VCaP (cell line): ENCODE measurements around the gene AARSD1.
"Not testable (repeated sequence)": the region's sequence is repeated elsewhere in the genome, so short reads cannot be mapped to it uniquely, and the experiment has no call there.

ENCODE experiments used
- H3K27ac ChIP-seq: fragments of 450-650 bp; 2 replicates; pipeline ENCODE4 v1.5.1; 2017
- CTCF ChIP-seq: fragments of 450-650 bp; conservative IDR thresholded peaks from 2 replicates; pipeline ENCODE4 v1.5.1; 2017; ENCODE audit warnings: mild to moderate bottlenecking, moderate library complexity

AARSD1 gene

GRCh38 chr17:42999003-42999525, 34.8 kb upstream of the AARSD1 start:
- peak overlapping the region; percentile 88 for H3K27ac ChIP-seq

GRCh38 chr17:42997984-42998938, 34.0 kb upstream of the AARSD1 start, which contains the start of gene RPL27:
Gene RPL27, plus strand, starts transcription at chr17:42998419. Its CDS starts 332 bp downstream, at chr17:42998751.
- H3K27ac ChIP-seq = peak within 1 kb of the TSS; percentile 88
- TF ChIP-seq CTCF = peak; percentile 90

More at GRCh38 chr17:42999003-42999525, 34.8 kb upstream of the AARSD1 start:
- no peak for TF ChIP-seq CTCF

GRCh38 chr17:42997390-42997983, 33.2 kb upstream of the AARSD1 start:
- peak overlapping the region; percentile 88 for H3K27ac ChIP-seq
- no peak for TF ChIP-seq CTCF

GRCh38 chr17:42993913-42994312, 29.7 kb upstream of the AARSD1 start:
- not testable (repeated sequence) for H3K27ac ChIP-seq

GRCh38 chr17:42992872-42993271, 28.6 kb upstream of the AARSD1 start:
- TF ChIP-seq CTCF = no peak
- H3K27ac ChIP-seq = no peak overlapping the region

- no peak overlapping the region for H3K27ac ChIP-seq
- TF ChIP-seq CTCF = no peak
These were observed 27.2 kb upstream of the AARSD1 start for GRCh38 chr17:42991471-42991870.

- peak overlapping the region; percentile 50 for H3K27ac ChIP-seq
- TF ChIP-seq CTCF = no peak
These were observed 25.7 kb upstream of the AARSD1 start for GRCh38 chr17:42989726-42990652.
